ENCODE measurements around the gene DISP3. TPM values are rescaled to one million over a fixed set of nuclear protein-coding genes. Genes with fewer than 3 reads are reported as not detected.

Gene DISP3
- total and polyA plus RNA-seq, 2 of the 13 experiments (the other 11 are each of a cell fraction or from before 2014, with no cell fraction given) = 0.08 to 0.13 TPM

DNA sequence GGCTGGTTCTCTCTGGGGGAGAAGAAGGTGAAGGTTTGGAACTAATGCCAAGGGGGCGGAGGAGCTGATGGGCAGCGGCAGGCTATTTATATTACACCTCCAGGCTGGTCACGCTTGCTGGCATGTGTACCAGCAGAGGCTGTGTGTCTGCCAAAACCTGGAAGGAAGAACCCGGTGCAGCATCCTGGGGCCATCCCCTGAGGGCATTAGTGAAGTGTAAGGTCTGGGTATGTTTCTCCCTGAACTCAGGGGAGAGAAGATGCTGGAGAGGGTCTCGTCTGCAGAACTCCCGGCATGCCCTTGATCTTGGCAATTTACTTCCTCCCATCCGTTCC is 5.3 kb downstream of the DISP3 start:
- 2% methylated on average over 7 of the region's 7 CpGs for WGBS (ENCODE audit: low lambda C conversion rate)
- ChIA-PET CTCF (ENCODE audit: low intra/inter-chr PET ratio, low total read pairs) (no interaction called here), POLR2A (no interaction called here)
- Histone ChIP-seq H3K27ac (ENCODE audit: extremely low read length, insufficient read depth, low read length) (no peak overlapping the region), H3K79me2 (ENCODE audit: insufficient read depth, low read length) (no peaks in the 10 kb centered on the region), H3K4me3 (replicated peaks in 1 of 3; ENCODE audit: insufficient read depth in 1 of 3, low read depth in 2 of 3, low read length in 3 of 3) (no peak overlapping the region), H3K4me1 (ENCODE audit: insufficient read depth, low read length) (no peaks in the 10 kb centered on the region), H3K27me3 (ENCODE audit: control insufficient read depth in 1 of 2, insufficient read depth in 2 of 2, low read length in 2 of 2) (peaks cover 6 to 56% of the 10 kb centered on the region in 2 experiments), H3K36me3 (replicated peaks in 1 of 2; ENCODE audit: control insufficient read depth in 1 of 2, insufficient read depth in 2 of 2, low read length in 2 of 2) (no peaks in the 10 kb centered on the region), H3K9ac (ENCODE audit: insufficient read depth, low read depth, low read length) (no peak overlapping the region), H3K9me3 (ENCODE audit: low read length) (no peaks in the 10 kb centered on the region), H3K4me2 (ENCODE audit: low read depth, low read length) (no peak overlapping the region), H2AFZ (ENCODE audit: low read length) (no peak overlapping the region), H4K20me1 (ENCODE audit: insufficient read depth, low read length) (no peaks in the 10 kb centered on the region)
- in situ Hi-C loops (cut with HindIII; ENCODE audit: extremely low pct_ligation_motif_present, low pct_unique_long_range_greater_than_20kb) = no loop called here
- intact Hi-C loops (cut with micrococcal nuclease; ENCODE audit: unreplicated experiment) = no loop called here
- FAIRE-seq (no peak), ATAC-seq (no peak), DNase-seq (ENCODE audit: low spot score) (no peak)
- TF ChIP-seq ZNF430 (CRISPR knock-in tag; IDR thresholded peaks at IDR 0.05) = no peak
- TF ChIP-seq, protein P1, sequence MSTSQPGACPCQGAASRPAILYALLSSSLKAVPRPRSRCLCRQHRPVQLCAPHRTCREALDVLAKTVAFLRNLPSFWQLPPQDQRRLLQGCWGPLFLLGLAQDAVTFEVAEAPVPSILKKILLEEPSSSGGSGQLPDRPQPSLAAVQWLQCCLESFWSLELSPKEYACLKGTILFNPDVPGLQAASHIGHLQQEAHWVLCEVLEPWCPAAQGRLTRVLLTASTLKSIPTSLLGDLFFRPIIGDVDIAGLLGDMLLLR (CRISPR knock-in tag; IDR thresholded peaks at IDR 0.05) = no peak
- no peak for TF ChIP-seq CBX1 (IDR thresholded peaks at IDR 0.05; ENCODE audit: low read depth)
- TF ChIP-seq SMAD3 (CRISPR knock-in tag; IDR thresholded peaks at IDR 0.05) = no peak
- TF ChIP-seq NR2F2 (IDR thresholded peaks at IDR 0.05; ENCODE audit: borderline replicate concordance, low read depth) = no peak
- no peak for TF ChIP-seq ZFP36 (IDR thresholded peaks at IDR 0.05; ENCODE audit: borderline replicate concordance, low read depth, low read length, partially characterized antibody)
- no peak for TF ChIP-seq ZNF746 (CRISPR knock-in tag; IDR thresholded peaks at IDR 0.05)
- no peak for TF ChIP-seq SP5 (CRISPR knock-in tag; IDR thresholded peaks at IDR 0.05; ENCODE audit: borderline replicate concordance, low read depth)
- no peak for TF ChIP-seq POLR2A (IDR thresholded peaks at IDR 0.05; ENCODE audit: insufficient read depth in 1 of 2, low read depth in 2 of 2, low read length in 2 of 2)
- no peak for TF ChIP-seq RORA (CRISPR knock-in tag; IDR thresholded peaks at IDR 0.05)
- no peak for TF ChIP-seq KDM1A (CRISPR knock-in tag; IDR thresholded peaks at IDR 0.05)
- no TSS peak for BruUV-seq (replicated peaks)

DNA sequence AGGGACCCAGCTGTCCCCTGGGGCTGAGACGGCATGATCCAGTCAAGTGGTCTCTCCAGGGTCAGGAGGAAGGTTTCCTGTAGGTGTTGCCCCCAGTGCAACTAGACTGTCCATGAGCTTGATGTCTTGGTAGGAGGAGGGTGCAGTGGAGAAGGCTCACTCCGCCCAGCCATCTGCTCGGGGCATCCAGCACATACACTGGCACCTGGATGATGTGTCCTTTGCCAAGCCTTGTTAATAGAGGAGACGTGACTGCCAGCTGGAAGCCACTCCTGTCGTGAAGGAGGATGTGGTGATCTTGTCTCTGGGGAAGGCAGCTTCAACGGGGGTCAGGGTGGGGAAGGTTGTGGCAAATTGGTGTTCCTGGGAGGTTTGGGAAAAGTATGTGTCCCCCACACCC is 6.2 kb downstream of the DISP3 start:
- Histone ChIP-seq H3K36me3 (replicated peaks in 1 of 2; ENCODE audit: control insufficient read depth in 1 of 2, insufficient read depth in 2 of 2, low read length in 2 of 2) (no peaks in the 10 kb centered on the region), H3K79me2 (ENCODE audit: insufficient read depth, low read length) (no peaks in the 10 kb centered on the region), H3K4me2 (ENCODE audit: low read depth, low read length) (no peak overlapping the region), H2AFZ (ENCODE audit: low read length) (no peak overlapping the region), H3K27ac (ENCODE audit: extremely low read length, insufficient read depth, low read length) (no peak overlapping the region), H4K20me1 (ENCODE audit: insufficient read depth, low read length) (no peaks in the 10 kb centered on the region), H3K4me3 (replicated peaks in 1 of 3; ENCODE audit: insufficient read depth in 1 of 3, low read depth in 2 of 3, low read length in 3 of 3) (no peak overlapping the region), H3K4me1 (ENCODE audit: insufficient read depth, low read length) (no peaks in the 10 kb centered on the region), H3K9me3 (ENCODE audit: low read length) (no peaks in the 10 kb centered on the region), H3K9ac (ENCODE audit: insufficient read depth, low read depth, low read length) (no peak overlapping the region), H3K27me3 (ENCODE audit: control insufficient read depth in 1 of 2, insufficient read depth in 2 of 2, low read length in 2 of 2) (peaks cover 5 to 53% of the 10 kb centered on the region in 2 experiments)
- WGBS (ENCODE audit: low lambda C conversion rate) = 4% methylated on average over 4 of the region's 6 CpGs
- no peak for DNase-seq (ENCODE audit: low spot score)
- ChIA-PET POLR2A (no interaction called here), CTCF (ENCODE audit: low intra/inter-chr PET ratio, low total read pairs) (no interaction called here)
- TF ChIP-seq, protein P2, sequence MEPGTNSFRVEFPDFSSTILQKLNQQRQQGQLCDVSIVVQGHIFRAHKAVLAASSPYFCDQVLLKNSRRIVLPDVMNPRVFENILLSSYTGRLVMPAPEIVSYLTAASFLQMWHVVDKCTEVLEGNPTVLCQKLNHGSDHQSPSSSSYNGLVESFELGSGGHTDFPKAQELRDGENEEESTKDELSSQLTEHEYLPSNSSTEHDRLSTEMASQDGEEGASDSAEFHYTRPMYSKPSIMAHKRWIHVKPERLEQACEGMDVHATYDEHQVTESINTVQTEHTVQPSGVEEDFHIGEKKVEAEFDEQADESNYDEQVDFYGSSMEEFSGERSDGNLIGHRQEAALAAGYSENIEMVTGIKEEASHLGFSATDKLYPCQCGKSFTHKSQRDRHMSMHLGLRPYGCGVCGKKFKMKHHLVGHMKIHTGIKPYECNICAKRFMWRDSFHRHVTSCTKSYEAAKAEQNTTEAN (CRISPR knock-in tag; conservative IDR thresholded peaks at IDR 0.05) = no peak
- TF ChIP-seq ZNF878 (CRISPR knock-in tag; IDR thresholded peaks at IDR 0.05) (no peak), ZNF768 (CRISPR knock-in tag; IDR thresholded peaks at IDR 0.05) (no peak), RAD51 (IDR thresholded peaks at IDR 0.05; ENCODE audit: borderline replicate concordance) (no peak), FOXJ3 (CRISPR knock-in tag; IDR thresholded peaks at IDR 0.05; ENCODE audit: borderline replicate concordance) (no peak), ZNF274 (CRISPR knock-in tag; IDR thresholded peaks at IDR 0.05) (no peak)
- intact Hi-C loops (cut with micrococcal nuclease; ENCODE audit: unreplicated experiment) = no loop called here
- ATAC-seq = no peak
- in situ Hi-C loops (cut with HindIII; ENCODE audit: extremely low pct_ligation_motif_present, low pct_unique_long_range_greater_than_20kb) = no loop called here
- FAIRE-seq = no peak
- no TSS peak for BruUV-seq (replicated peaks)

All from HepG2 (cell line).